ENCODE data around the gene GABBR1.
A peak's percentile ranks its signal among the peaks of the same experiment; 100 is the strongest.

The GABBR1 gene

GRCh38 chr6:29649701-29650673 lies 17.0 kb upstream of the GABBR1 start (continued):
- TF ChIP-seq ZNF362 (tag by site-specific recombination; IDR thresholded peaks at IDR 0.05) (no peak), KLF16 (tag by site-specific recombination; IDR thresholded peaks at IDR 0.05) (no peak), GLI2 (tag by site-specific recombination; IDR thresholded peaks at IDR 0.05; ENCODE audit: borderline replicate concordance, low read depth) (no peak), ZNF747 (tag by site-specific recombination; IDR thresholded peaks at IDR 0.05) (no peak), ZFP37 (tag by site-specific recombination; IDR thresholded peaks at IDR 0.05) (0 out of 2 replicates have a peak, but pooled peaks have one; percentile 7), SETDB1 (IDR thresholded peaks at IDR 0.05; ENCODE audit: insufficient read length, low read length) (no peak), ZBTB7A (tag by site-specific recombination; IDR thresholded peaks at IDR 0.05; ENCODE audit: low read depth) (no peak), ZBTB11 (tag by site-specific recombination; conservative IDR thresholded peaks at IDR 0.05; ENCODE audit: low read depth) (no peak), ZNF394 (tag by site-specific recombination; IDR thresholded peaks at IDR 0.05; ENCODE audit: borderline replicate concordance) (peak; percentile 49; the same call in 1 of the 2 replicates), ZNF530 (tag by site-specific recombination; IDR thresholded peaks at IDR 0.05; ENCODE audit: low read depth) (no peak), ZNF266 (tag by site-specific recombination; IDR thresholded peaks at IDR 0.05; ENCODE audit: low read depth) (no peak), ZNF148 (tag by site-specific recombination; IDR thresholded peaks at IDR 0.05; ENCODE audit: borderline replicate concordance) (no peak), ZBTB21 (tag by site-specific recombination; IDR thresholded peaks at IDR 0.05) (peak; percentile 77), TSHZ1 (tag by site-specific recombination; IDR thresholded peaks at IDR 0.05; ENCODE audit: borderline replicate concordance) (no peak), ZSCAN5A (tag by site-specific recombination; IDR thresholded peaks at IDR 0.05) (no peak), ZNF157 (tag by site-specific recombination; IDR thresholded peaks at IDR 0.05) (no peak), ZNF24 (tag by site-specific recombination; IDR thresholded peaks at IDR 0.05) (peak; percentile 62; the same call in 1 of the 2 replicates), ZNF529 (tag by site-specific recombination; IDR thresholded peaks at IDR 0.05; ENCODE audit: insufficient replicate concordance) (no peak), ZNF701 (tag by site-specific recombination; IDR thresholded peaks at IDR 0.05) (no peak), ZNF174 (tag by site-specific recombination; IDR thresholded peaks at IDR 0.05) (no peak), ZFHX2 (tag by site-specific recombination; conservative IDR thresholded peaks at IDR 0.05) (no peak), KLF10 (tag by site-specific recombination; IDR thresholded peaks at IDR 0.05) (no peak), OVOL3 (tag by site-specific recombination; IDR thresholded peaks at IDR 0.05) (no peak), RBAK (tag by site-specific recombination; IDR thresholded peaks at IDR 0.05) (no peak), ZNF140 (tag by site-specific recombination; IDR thresholded peaks at IDR 0.05) (no peak), ZBTB1 (tag by site-specific recombination; IDR thresholded peaks at IDR 0.05) (no peak), ZNF596 (tag by site-specific recombination; IDR thresholded peaks at IDR 0.05) (no peak)

Measured in HEK293 (cell line).